Activated T-helper 9 cell treated with anti-CD3 and anti-CD28 coated beads, Interleukin-2, amount 50 U/mL, for 16 hours (primary cell): ENCODE data around the gene MBD3L4.
"Not testable (repeated sequence)": the region's sequence is repeated elsewhere in the genome, so short reads cannot be mapped to it uniquely, and the experiment has no call there.

ENCODE experiments used
- DNase-seq: peaks from one replicate; pipeline ENCODE4 v3.0.0-alpha.2; 2020; ENCODE audit warnings: low read depth

Gene MBD3L4

GRCh38 chr19:7049021-7049420 is 9.0 kb upstream of the MBD3L4 start, which contains the start of gene MBD3L2:
Gene MBD3L2 (plus strand): TSS chr19:7049321. CDS start chr19:7049374, 53 bp downstream.
- not testable (repeated sequence) for DNase-seq

DNA sequence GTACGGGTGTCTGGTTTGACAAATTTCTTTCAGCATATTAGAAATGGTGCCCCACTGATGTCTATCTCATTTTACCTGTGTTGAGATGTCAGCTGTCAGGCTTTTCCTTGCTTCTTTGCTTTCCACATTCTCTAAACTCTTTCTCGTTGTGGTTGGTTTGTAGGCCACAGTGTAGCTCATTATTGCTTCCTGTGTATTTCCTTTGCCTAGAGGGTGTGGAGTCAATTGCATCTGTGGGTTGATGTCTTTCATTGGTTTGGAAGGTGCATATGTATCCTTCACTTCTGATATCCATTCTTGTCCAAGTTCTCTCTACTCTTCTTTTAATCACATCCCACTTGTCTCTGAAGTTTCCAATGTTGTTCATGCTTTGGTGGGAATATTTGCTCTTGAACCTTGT is 1.6 kb upstream of the MBD3L4 start:
- DNase-seq: not testable (repeated sequence)

GRCh38 chr19:7030278-7030677 is 9.7 kb downstream of the MBD3L4 start, which contains the start of gene MBD3L5:
Gene MBD3L5 (plus strand): TSS chr19:7030578. CDS start chr19:7030612, 34 bp downstream.
- DNase-seq: not testable (repeated sequence)

DNA sequence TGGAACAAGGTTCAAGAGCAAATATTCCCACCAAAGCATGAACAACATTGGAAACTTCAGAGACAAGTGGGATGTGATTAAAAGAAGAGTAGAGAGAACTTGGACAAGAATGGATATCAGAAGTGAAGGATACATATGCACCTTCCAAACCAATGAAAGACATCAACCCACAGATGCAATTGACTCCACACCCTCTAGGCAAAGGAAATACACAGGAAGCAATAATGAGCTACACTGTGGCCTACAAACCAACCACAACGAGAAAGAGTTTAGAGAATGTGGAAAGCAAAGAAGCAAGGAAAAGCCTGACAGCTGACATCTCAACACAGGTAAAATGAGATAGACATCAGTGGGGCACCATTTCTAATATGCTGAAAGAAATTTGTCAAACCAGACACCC is 11.2 kb downstream of the MBD3L4 start:
- not testable (repeated sequence) for DNase-seq

DNA sequence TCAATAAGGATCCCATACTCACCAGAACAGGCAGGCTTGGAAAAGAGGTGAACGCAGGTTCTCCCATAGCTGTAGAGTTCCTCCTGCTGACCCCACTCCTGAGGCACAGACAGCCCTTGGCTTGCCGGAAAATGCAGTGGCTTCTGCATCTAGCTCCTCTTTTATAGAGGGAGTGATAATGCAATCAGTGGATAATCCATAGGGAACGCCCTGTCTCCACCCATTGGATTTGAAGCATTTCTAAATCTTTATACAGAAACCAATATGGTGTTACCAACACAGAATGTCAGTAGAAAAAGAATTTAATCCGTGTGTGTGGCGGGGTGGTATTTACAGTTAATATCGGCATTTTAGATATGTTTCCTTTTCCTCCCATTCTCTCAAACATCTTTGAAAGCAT is 18.6 kb downstream of the MBD3L4 start, which contains the start of gene MBD3L2B:
Gene MBD3L2B, minus strand, starts transcription at position 101 of the 400 bp plus-strand sequence. Its CDS starts 34 bp downstream, at position 67.
- DNase-seq: not testable (repeated sequence)

DNA sequence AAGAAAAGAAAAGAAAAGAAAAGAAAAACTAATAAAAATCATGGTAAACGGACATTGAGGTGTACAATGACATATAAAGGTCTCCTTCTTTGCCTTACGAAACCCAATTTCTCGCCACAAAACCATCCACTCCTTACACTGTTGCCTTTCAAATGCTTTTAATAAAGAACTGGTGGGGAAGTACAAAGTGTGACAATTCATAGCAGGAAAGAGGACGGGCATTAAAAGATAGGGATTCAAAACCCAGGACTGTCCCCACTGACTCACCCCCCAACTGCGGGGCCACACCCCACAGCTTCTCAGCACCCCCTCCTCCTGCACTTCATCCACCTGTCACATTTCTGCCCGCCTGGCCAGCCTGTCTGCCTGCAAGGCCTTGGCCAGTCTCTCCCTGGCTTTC is 21.2 kb downstream of the MBD3L4 start:
- DNase-seq: no peak

- DNase-seq: no peak
These were observed 26.3 kb downstream of the MBD3L4 start for GRCh38 chr19:7013678-7014077.

GRCh38 chr19:7010722-7011593 is 29.0 kb downstream of the MBD3L4 start:
- DNase-seq: no peak

GRCh38 chr19:7007859-7008258 is 32.1 kb downstream of the MBD3L4 start:
- DNase-seq: no peak

DNA sequence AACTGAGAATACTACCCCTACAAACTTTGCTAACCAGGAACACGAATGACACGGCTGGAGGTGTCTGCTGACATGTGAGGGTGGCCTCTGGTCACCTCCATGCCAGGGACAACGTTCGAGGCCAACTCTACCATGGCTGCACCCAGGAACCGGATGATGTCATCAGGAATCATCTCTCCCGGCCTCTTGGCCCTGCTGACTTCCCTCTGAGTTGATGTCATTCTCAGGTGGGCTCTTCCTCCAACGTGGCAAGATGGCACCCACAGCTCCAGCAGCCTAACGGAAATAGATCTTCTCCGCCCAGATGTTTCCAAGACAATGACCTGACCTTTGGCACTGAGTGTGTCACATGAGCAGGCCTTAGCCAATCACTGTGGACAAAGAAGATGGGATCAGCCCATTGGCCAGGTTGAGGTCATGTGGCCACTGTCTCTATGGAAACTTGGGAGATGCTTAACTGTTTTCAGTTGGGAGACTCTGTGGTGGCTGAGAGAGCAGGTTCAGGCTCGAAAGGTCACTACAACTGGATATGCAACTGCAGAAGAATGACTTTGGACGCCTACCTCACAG is 33.8 kb downstream of the MBD3L4 start:
- DNase-seq: no peak

- DNase-seq: no peak
These were observed 35.6 kb downstream of the MBD3L4 start for GRCh38 chr19:7004313-7004931.

- DNase-seq: no peak
These were observed 39.2 kb downstream of the MBD3L4 start for GRCh38 chr19:7000816-7001215.

GRCh38 chr19:7000333-7000732 is 39.6 kb downstream of the MBD3L4 start:
- DNase-seq: no peak

- no peak for DNase-seq
These were observed 40.0 kb downstream of the MBD3L4 start for GRCh38 chr19:6999933-7000332.

- DNase-seq: no peak
These were observed 42.1 kb downstream of the MBD3L4 start for GRCh38 chr19:6997679-6998445.

- no peak for DNase-seq
These were observed 43.2 kb downstream of the MBD3L4 start for GRCh38 chr19:6996810-6997209.

DNA sequence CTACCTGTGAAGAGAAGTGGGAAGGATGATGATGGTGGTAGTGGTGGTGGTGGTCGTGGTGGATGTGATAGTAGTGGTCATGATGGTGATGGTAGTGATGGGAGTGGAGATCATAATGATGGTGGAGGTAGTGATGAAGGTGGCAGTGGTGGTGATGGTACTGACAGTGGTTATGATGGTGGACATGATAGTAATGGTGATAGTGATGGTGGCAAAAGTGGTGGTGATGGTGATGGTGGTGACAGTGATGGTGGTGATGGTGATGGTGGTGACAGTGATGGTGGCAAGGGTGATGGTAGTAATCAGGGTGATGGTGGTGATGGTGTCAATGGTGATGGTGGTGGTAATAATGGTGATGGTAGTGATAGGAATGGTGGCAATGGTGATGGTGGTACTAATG is 44.9 kb downstream of the MBD3L4 start:
- no peak for DNase-seq

DNA sequence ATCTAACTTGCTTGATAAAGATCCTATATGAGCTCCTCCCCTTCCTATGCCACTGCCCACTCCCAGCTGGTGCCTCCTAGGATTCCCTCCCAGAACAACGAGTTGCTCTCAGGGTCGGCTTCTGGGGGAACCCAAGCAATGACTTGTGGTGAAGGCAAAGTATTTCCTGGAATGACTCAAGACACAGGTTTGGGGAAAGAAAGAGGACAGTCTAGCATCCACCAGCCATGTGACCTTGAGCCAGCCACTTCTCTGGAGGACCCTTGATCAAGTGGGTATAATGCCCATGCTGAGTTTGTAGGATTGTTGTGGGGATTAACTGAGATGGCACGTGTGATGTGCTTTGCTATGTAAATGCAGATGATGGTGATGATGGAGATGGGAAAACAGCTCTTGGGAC is 51.7 kb downstream of the MBD3L4 start:
- DNase-seq: no peak

DNA sequence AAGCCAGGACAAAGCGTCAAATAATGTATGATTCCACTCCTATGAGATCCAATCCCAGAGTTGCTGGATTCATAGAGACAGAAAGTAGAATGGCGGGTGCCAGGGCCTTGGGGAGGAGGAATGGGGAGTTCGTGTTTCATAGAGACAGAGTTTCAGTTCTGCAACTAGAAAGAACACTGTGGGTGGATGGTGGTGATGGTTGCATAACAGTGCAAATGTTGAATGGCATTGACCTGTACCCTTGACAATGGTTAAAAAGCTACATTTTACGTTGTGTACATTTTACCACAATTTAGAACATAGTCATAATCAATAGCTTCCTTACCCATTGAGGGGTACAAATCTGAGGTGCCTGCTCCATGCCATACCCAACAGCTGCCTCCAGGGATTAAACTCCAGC is 52.1 kb downstream of the MBD3L4 start:
- no peak for DNase-seq
